GM21529 (cell line): ENCODE data around the gene PDZD2.
"Not testable (repeated sequence)": the region's sequence is repeated elsewhere in the genome, so short reads cannot be mapped to it uniquely, and the experiment has no call there.

Experiments used
- ATAC-seq: cut with Tn5 transposase; IDR thresholded peaks from one replicate; pipeline ENCODE4 v1.9.1; 2021; ENCODE audit not compliant: unreplicated experiment

PDZD2 gene

DNA sequence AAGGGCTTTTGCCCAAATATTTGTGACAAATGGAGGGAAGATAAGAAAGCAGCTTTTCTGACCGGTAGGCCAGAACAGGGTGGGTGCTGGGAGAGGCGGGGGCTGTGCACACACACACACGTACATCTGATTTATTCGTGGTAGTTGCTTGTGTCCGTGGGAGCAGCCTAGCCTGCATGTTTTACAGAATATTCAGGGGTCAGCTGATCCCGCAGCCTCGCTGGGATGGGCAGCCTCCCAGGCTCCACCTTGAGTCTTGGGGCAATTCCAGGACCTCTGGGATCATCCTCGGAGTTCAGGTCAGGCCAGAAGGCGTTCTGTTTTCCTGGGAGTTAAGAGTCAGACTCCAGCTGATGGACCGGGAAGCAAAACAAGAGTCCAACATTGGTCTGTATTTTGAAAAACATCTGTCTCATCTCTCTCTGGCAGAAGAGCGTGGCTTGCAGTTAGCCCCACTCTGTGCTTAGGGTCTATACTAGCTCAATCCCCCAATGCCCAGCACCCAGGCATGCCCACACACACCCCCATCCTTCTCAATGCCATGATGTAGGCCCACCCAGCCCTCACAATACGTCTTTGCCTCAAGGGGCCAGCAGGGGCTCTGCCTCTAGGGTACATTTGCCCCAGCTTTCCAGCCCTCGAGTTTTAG, 324.6 kb downstream of the PDZD2 start:
- no peak for ATAC-seq

DNA sequence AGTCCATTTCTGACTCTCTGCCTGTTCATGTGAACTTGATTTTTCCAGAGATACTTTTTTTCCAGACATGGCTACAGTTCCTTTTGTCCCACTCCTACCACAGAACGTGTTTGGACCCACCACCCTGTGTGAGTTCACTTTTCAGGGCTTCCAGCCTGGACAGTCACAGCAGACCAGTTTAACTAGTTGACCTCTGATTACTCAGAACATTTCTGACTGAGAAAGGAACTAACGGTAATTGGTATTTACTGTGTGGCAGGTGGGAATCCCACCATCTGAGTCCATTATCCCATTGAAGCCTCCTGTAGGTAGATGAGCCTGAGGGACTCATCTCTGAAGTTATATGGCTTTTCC, 325.1 kb downstream of the PDZD2 start:
- no peak for ATAC-seq

DNA sequence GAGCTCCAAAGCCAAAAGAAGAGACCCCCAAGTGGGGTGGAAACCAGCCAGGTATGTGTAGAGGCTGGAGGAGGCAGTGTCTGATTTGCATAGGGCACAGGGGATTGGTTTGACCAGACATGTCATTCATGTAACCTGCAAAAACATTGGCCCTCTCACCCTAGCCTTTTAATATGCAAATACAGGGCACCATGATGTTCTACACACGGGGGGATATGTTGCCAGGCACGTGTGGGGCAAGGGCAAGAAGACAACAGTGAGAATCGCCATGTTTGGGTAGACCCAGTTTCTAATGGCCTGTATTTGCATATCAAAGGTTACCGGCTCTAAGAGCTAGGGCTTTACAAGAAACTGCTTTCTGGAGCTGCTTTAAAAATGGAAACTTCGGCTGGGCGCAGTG, 326.3 kb downstream of the PDZD2 start:
- no peak for ATAC-seq

DNA sequence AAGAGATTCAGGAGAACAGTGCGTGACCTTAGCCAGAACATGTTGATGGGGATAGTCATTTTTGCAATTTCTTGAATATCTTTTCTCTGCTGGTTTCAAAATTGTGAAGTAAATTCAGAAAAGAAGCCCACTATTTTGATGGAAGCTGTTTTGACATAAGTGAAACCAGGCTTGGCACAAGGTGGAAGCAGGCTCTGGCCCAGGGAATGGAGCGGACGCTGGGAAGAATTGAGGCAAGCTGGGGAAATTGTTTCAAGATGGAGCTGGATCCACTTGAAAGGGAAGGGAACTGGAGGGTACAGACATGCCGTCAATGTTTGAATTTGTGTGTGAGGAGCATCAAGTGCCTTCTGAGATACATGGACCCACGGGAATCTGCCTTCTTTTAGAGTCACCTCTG, 328.0 kb downstream of the PDZD2 start:
- ATAC-seq = no peak

DNA sequence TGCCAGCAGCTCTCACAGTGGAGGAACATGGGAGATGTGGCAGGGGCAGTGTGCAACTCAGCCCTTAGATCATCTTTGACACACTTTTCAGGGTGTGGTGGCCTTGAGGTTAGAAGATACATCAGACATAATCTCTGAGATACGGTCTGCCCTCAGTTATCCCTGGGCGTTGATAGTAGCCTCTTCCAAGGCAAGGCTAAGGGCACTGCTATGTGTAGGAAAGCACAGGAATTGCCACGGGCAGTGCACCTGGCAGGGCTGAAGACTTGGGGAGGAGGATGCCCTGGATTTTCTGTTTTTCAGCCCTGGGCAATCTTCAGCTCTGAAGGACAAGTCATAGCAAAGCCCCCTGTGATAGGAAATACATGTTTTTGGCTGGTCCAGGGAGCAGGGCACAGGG, 328.5 kb downstream of the PDZD2 start:
- ATAC-seq = no peak

DNA sequence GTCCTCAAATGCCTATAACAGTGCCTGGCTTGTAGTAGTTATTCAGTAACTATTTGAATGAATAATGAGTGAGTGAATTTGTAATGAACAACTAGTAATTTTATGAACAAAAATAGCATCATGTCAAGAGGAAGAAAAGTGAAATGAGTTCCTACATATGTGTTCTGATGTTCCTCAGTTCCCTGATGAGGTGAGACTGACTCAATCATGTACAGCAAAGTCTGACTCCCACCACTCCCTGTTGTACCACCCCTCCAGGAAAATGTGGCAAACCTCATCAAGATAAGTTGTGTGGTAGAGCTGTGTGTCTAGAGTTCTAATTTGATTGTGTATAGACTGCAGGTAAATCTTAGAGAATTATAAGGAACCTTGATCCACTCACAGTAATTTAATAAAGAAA, 333.6 kb downstream of the PDZD2 start:
- no peak for ATAC-seq

DNA sequence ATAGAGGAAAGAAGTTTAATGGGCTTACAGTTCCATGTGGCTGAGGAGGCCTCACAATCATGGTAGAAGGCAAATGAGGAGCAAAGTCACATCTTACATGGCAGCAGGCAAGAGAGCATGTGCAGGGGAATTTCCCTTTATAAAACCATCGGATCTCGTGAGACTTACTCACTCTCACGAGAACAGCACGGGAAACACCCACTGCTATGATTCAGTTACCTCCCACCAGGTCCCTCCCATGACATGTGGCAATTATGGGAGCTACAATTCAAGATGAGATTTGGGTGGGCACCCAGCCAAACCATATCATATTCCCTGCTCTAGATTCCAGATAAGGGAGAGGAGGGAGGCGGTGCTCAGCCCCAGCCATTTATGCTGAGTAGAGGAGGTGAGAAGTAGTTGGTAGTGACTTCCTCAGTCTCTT, 336.3 kb downstream of the PDZD2 start:
- not testable (repeated sequence) for ATAC-seq

DNA sequence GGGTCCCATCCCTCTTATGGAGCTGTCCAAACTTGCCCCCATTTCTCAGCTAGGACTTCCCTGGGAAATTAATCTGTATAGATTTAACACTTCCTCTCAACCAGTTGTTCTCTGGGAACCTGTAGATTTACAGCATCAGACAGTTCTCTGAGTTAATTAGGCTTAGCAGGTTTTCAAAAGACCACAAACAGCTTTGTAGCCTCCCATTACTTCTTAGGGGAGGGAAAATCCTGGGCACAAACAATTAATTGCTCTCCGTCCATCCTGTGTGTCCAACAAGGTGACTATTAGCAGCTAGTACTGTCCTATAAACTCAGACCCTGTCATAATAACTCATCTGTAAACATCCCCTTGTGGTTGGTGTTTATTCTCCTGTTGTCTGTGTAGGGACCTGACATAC, 337.2 kb downstream of the PDZD2 start:
- ATAC-seq = no peak

DNA sequence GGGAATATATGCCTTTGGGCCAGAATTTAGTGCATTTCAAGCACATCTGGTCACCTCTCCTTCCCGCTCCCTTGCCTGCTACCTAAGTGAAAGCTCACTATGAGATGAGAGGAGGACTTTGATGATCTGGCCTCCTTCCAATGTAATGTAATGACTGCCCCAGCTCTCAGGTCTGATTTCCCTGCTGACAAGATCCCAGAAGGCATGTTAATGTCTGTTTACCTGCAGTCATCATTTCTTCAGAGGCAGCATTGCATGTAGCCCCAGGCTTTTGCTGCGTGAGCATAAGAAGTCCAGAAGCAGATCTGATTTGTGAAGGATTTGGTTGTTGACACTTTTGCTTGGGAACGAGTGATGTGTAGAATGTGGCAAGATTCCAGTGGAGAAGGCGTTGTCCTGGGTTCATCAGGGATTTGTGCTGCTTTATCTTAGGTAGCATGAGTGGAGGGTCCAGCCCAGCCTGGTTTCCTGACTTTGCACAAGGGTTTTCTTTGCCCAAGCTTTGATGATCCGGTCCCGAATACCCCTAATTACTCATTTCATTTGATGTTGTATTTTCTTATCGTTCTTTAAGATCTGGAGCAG, 342.5 kb downstream of the PDZD2 start:
- ATAC-seq = no peak

DNA sequence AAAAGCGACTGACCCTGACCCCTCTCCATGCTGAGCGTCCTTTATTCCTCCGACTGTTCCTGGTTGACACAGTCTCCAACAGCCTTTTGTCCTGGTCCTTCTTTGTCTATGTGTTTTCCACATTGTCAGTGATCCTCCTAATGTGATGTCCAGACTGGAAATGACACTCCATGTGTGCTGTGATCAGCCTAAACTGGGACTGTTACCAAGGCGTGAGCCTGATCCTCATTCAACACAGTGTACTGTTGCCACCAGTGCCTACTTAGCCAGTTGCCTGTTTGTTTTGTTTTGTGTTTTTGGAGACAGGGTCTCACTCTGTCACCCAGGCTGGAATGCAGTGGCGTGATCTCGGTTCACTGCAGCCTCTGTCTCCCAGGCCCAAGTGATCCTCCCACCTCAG, 343.1 kb downstream of the PDZD2 start:
- ATAC-seq = no peak

DNA sequence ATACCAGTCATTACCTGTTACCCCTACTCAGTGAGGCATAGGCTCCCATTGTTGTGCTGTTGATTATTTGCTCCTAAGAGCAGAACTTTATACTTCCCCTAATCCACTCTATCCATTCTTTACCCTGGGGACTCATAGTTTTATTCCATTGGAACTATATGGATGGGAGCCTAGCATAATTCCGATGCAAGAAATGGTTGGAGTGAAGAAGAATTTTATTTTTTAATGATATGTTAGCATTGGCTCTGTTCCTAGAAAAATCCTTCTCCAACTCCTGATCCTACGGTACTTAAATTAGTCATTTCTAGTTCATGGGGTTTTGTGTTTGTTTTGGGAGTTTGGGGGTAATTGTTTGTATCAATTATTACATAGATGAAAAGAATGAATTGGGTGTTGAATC, 343.7 kb downstream of the PDZD2 start:
- ATAC-seq = no peak

DNA sequence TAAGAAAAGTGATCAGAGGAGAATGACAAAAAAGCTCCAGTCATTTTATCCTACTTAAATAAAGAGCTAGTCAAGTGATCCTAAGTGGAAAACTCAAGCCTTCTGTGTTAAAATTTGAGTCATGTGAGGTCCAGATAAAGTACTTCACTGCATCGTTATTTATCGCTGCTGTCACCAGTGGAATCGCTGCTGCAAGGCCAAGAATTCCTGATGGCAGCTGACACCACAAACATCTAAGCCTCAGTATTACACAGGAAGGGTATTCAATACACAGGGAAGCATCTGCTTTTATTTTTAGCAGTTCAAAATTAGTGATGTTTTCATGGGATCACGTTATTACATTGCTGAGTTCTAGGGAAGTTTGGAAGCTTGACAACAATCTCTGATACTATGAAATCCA, 344.9 kb downstream of the PDZD2 start:
- ATAC-seq = no peak

DNA sequence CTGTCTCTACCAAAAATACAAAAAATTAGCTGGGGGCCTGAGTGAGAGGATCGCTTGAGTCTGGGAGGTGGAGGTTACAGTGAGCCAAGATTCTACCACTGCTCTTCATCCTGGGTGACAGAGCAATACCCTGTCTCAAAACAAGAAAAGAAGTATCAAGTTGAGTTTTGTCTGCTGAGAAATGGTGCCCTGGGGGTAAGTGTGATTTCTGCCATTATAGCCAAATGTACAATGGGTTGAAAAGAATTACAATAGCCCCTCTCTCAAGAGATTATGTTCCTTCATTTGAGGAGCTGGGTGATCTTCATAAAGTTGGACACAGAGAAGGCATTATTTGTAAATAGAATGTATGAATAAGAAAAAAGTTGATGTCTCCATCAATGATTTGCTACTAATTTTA, 345.8 kb downstream of the PDZD2 start:
- no peak for ATAC-seq

DNA sequence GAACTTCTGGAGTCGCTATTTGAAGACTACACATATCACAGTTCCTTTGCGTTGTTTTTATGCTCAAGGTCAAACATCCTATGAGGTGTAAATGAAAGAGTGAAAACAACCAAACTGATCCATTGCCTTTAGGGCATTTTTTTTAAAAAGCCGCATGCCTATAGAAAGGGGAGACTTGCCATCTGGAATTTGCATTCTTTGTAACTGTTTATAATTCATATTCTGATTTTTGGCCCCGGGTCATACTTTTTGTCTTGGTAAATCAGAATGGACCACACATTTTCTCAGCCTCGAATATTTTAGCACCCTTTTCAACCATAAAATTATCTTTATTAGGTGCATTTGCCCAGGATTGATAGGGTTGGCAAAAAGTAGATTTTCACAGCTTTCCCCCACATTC, 347.2 kb downstream of the PDZD2 start:
- no peak for ATAC-seq

DNA sequence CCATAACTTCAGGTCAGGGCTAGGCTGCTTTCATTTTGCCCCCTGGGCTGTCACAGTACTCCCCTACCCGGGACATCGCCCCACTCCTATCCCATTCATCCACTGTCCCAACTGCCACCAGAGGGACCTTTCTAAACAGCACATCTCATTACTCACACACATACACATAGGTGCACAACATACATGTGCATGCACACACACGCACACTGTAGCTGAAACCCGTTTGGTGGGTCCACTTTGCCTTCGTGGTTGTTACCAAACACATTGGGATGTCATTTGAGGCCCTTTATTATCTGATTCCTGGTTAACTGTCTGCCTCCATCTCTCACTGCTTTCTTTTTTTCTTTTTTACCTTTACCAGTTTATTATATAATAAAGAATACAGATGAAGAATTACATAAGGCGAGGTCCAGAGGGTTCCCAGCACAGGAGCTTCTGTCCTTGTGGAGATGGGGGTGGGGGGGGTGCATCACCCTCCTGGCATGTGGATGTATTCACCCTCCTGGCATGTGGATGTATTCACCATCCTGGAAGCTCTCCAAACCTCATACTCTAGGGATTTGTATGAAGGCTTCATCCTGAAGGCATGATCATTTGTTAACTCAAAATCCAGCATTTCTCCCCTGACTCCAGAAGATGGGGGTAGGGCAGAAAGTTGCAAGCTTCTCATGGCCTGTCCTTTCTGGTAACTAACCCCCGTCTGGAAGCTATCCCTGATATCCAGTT, 349.2 kb downstream of the PDZD2 start:
- ATAC-seq = no peak

DNA sequence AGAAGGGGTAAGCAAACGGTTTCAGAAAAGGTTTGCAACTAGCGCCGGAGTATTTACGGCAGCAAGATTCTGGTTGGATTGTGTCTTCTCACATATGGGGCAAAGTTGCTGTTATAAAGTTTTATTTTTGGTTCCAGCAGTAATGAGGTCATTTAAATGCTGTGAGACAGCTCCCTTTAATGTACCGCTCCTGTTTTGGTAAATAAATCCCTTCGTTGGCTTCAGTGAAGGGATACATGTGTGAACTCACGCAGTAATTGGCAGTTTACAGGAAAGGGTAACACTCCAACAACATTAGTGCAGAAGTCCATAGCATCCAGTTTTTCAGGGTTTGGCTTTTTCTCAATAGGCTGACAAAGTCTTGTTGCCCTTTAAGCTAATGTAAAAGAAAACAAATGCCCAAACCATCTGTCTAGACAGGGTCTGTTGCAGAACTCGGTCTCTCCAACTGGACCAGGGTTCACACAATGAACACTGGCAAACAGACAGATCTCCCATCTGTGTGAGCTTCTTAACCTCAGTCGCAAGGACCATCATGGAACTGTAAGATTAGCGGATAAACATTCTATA, 351.2 kb downstream of the PDZD2 start:
- ATAC-seq = no peak

DNA sequence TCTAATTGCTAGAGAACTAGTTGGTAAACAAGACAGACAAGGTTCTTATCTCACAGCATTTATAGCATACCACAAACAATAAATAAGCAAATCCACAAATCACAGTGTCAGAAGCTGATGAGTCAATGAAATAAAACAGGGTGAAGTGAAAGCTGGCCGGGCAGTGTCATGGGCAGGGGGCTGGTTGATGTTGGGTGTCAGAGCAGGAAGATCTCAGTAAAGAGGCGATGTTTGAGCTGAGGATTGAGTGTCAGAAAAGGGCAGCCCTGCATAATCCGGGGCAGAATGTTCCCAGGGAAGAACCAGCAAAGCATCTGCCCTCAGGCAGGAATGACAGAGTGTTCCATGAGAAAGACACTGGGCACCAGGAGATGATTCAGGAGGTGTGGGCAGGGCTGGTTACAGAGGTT, 351.8 kb downstream of the PDZD2 start:
- no peak for ATAC-seq

DNA sequence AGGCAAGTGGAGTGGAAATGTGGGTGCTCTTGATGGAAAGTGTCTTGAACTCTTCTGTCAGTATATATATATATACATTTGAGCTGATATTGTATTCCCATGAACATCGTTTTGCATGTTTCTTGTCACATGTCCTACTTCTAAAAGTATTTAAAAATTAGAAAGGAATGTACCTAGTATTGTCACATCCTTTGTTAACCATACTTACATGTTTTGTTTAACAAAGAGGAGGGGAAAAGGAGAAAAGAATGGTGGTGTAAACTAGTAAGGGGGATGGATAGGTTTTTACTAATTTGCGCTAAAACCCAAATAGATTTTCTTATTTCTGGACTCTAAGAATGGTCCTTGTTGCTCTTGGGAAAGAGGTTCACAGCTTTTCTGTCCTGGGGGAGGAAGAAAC, 353.4 kb downstream of the PDZD2 start:
- ATAC-seq = no peak

DNA sequence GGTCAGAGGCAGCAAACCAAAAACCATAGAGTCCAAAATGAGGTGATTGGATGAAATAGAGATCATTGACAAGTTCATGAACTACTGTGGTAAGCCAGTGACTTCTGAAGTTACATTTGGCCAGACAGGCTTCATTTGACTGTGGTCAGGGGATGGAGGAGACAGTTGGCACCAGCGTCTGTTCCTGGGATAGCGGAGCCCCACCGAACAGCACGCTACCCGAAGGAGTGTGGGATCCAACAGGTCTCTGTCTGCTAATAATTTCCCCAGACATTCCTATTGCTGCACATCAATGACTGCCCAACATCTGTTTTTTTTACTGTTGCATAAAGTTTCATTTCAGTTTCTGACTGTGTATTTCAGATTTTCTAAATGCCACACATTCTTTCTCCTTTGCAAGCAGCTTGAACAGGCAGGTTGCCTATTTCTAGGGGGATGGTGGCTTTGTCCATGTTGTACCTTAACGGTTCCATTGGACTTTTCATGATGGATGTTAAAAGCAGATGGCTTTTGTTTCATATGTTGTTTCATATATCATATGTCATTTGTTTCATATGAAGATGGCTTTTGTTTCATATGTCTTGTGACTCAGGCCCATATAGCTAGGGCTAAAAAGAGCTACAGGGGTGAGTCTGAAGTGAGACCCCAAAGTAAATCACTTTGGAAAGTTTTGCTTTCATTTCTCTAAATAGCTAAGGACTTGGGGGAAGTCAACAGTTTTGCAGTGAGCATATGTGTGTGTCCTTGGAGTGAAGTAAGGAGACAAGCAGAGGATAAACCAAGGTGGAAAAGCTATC, 354.4 kb downstream of the PDZD2 start:
- peak; percentile 35 for ATAC-seq

DNA sequence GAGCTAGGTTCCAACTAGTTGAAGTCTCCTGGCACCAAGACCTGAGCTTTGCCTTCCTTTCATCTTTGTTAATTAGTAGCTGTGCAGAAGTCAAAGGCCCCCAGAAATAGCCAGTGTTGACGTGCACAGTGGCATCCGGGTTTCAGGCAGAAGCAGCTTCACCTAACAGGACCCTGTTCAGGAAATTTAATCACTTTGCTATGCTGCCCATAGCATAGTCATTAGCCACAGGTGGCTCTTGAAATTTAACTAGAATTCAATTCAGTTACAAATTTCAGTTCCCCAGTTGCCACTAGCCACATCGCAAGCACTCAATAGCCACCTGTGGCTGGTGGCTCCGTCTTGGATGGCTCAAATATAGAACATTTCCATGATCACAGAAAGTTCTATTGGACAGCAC, 356.1 kb downstream of the PDZD2 start:
- peak; percentile 83 for ATAC-seq

DNA sequence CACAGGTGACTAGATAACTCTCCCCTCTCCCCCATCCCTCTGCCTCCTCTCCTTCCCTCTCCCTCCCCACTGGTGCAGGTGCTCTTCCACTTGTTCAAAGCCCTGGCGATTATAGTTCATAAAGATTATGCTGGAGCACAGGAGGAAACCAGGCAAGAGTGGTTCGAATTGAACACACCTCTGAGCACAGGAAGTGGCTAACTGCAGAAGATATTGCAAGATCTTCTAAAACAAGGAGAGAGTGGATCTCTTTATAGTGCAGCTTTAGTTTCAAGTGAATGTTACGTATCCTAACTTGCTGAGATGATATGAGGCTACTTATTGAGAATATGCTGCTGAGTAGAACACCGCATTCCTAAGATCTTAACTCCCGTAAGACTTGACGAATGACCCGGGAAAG, 356.8 kb downstream of the PDZD2 start:
- ATAC-seq = no peak

DNA sequence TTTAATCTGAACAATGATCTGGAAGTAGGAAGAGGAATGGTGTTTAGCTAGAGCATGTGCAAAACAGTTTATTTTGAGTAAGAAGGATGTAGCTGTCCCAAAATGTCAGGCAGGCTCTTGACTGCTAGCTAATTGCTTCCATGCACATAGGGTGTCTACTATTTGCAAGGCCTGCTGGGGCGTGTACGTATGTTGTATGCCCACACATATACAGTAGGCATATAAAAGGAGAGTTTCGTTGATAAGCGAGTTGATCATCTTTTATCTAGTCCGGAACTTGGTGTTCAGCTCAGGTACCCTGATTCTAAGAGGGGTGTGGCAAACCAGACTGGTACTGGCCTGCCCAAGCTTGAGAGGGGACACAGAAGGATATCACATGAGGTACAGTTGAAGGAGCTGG, 358.0 kb downstream of the PDZD2 start:
- no peak for ATAC-seq
